GM10248 (cell line): ENCODE results near the gene ODF2.
A peak's percentile ranks its signal among the peaks of the same experiment; 100 is the strongest.
"Not testable (repeated sequence)": the region's sequence is repeated elsewhere in the genome, so short reads cannot be mapped to it uniquely, and the experiment has no call there.

Source experiments
- CTCF ChIA-PET: fragments of 300-600 bp; sonication (Branson Sonifier 250); formaldehyde crosslinking; extraction: SDS; loops from one replicate; lab custom pipeline; 2021; ENCODE audit warnings: antibody characterized with exemption; lab: Yijun Ruan, JAX
- POLR2A ChIA-PET: fragments of 350-650 bp; sonication (Branson Sonifier 250); formaldehyde crosslinking; extraction: SDS; loops from one replicate; lab custom pipeline; 2020; ENCODE audit warnings: antibody characterized with exemption; lab: Yijun Ruan, JAX
- DNase-seq: peaks from one replicate; pipeline ENCODE4 v3.0.0; 2012; ENCODE audit errors: extremely low spot score
- TF ChIP-seq, protein P1 (sequence below): IDR thresholded peaks from 2 replicates; pipeline ENCODE4 v1.5.1; 2012; ENCODE audit warnings: mild to moderate bottlenecking, low read depth; ENCODE audit errors: extremely low read depth, missing control alignments, control extremely low read depth

ODF2 gene

DNA sequence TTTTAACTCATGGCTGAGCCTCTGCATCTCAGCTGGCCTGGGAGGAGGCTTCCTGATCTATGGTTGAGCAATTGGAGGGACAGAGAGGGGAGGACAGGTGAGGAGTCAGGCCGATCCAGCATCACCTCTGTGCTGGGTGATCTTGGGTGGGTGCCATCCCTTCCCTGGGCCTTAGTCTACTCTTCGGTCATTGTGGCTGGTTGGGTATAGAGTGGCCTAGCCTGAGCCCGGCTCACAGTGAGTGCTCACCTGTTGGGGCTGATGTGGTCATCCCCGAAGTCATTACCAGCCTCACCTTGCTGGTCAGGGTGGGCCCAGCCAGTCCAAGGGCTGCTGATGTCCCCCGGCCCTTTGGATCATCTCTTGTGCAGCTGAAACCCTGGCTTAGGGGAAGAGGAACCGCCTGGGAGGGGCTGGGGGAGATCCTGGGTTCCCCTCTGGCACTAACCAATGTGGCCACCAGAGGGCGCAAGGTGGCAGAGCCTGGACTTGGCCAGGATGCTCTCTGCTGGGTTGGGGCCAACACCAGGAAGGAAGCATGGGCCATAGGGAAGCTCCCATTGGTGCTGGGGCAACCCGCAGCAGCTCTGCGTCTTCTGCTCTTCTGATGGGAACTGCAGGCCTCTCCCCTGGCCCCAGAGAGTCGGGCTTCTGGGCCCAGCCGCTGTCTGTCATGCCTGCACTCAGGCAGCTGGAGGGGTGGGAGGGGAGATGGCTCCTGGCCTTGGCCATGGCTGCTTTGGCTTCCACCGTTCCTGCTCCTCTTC lies 17.3 kb upstream of the ODF2 start:
- POLR2A ChIA-PET: interaction anchor here (0.6 kb wide), 1 partner anchor 380 kb away, joined by 4 read pairs; the partner anchor contains the start of gene ENDOG
- TF ChIP-seq, protein P1, sequence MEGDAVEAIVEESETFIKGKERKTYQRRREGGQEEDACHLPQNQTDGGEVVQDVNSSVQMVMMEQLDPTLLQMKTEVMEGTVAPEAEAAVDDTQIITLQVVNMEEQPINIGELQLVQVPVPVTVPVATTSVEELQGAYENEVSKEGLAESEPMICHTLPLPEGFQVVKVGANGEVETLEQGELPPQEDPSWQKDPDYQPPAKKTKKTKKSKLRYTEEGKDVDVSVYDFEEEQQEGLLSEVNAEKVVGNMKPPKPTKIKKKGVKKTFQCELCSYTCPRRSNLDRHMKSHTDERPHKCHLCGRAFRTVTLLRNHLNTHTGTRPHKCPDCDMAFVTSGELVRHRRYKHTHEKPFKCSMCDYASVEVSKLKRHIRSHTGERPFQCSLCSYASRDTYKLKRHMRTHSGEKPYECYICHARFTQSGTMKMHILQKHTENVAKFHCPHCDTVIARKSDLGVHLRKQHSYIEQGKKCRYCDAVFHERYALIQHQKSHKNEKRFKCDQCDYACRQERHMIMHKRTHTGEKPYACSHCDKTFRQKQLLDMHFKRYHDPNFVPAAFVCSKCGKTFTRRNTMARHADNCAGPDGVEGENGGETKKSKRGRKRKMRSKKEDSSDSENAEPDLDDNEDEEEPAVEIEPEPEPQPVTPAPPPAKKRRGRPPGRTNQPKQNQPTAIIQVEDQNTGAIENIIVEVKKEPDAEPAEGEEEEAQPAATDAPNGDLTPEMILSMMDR: peak; percentile 96
- DNase-seq: peak; percentile 90
- CTCF ChIA-PET: interaction anchor here (0.6 to 7.1 kb wide), 36 partner anchors 9 to 489 kb away, joined by 3 to 38 read pairs (median 4); partner anchors contain the start of genes CERCAM, ODF2 and URM1

DNA sequence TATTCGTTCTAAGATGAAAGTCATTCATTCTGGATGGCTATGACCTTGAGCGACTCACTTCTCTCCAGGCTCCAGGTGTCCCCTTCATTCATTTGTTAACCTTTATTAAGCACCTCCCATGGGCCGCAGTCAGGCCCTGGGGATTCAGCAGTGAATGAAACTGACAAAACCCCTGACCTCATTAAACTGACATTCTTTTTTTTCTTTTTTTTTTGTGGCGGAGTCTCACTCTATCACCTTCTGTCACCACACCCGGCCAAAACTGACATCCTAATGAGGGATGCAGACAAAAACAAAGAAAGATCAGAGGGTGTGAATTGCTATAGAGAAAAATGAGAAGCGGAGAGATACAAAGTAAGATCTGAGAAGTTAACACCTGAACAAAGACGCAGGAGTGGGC lies 16.5 kb upstream of the ODF2 start:
- TF ChIP-seq, protein P1: no peak
- ChIA-PET CTCF (interaction anchor here (0.6 to 7.1 kb wide), 32 partner anchors 8 to 487 kb away, joined by 3 to 38 read pairs (median 4); partner anchors contain the start of genes CERCAM, ODF2 and URM1), POLR2A (interaction anchor here (0.6 kb wide), 1 partner anchor 379 kb away, joined by 4 read pairs; the partner anchor contains the start of gene ENDOG)
- no peak for DNase-seq

DNA sequence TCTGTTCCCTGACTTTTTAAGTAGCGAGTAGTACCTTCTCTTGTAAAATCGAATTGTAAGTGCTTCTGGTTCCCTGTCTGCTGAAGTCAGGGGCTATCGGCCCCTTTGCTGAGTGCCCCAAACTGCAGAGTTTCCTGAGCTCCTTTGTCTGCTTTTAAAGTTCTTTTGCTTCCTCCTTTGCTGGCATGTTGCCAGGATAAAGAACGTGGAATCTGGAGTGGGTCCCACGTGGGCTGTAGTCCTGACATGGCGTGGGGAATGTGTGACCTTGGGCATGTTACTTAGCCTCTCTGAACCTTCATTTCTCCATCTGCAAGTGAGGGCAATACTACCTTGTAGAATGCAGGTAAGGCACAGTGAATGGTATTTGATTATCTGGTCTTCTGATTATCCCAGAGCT lies 13.7 kb upstream of the ODF2 start:
- CTCF ChIA-PET: interaction anchor here (0.9 to 2.2 kb wide), 5 partner anchors 13 to 161 kb away, joined by 3 to 7 read pairs (median 3); partner anchors contain the start of gene SPTAN1
- POLR2A ChIA-PET: no interaction called here
- no peak for DNase-seq
- TF ChIP-seq, protein P1: no peak

DNA sequence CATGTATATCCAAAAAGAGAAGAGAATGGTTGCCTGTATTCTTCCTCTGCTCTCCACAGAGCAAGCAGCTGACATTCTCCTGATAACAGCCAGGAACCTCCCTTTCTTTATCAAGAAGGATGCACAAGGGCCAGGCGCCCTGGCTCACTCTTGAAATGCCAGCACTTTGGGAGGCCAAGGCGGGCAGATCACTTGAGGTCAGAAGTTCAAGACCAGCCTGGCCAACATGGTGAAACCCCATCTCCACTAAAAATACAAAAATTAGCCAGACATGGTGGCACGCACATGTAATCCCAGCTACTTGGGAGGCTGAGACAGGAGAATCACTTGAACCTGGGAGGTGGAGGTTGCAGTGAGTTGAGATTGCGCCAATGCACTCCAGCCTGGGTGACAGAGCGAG lies 9.3 kb upstream of the ODF2 start:
- CTCF ChIA-PET: interaction anchor here (2.8 to 4.0 kb wide), 2 partner anchors 8 to 26 kb away, joined by 16 to 22 read pairs; partner anchors contain the start of gene CERCAM
- POLR2A ChIA-PET, DNase-seq: not testable (repeated sequence)

DNA sequence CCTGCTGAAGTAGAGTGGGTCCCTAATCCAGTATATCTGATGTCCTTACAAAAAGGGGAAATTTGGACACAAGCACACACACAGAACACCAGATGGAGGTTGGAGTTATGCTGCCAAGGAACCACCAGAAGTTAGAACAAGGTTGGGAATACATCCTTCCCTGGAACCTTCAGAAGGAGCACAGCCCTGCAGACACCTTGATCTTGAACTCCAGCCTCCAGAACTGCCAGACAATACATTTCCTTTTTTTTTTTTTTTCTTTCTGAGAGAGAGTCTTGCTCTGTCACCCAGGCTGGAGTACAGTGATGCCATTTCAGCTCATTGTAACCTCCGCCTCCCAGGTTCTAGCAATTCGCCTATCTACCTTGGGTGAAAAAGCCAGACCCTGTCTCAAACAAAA lies 7.1 kb upstream of the ODF2 start:
- TF ChIP-seq, protein P1: no peak
- POLR2A ChIA-PET: no interaction called here
- CTCF ChIA-PET: interaction anchor here (2.8 to 4.0 kb wide), 2 partner anchors 10 to 28 kb away, joined by 16 to 22 read pairs; partner anchors contain the start of gene CERCAM
- no peak for DNase-seq

DNA sequence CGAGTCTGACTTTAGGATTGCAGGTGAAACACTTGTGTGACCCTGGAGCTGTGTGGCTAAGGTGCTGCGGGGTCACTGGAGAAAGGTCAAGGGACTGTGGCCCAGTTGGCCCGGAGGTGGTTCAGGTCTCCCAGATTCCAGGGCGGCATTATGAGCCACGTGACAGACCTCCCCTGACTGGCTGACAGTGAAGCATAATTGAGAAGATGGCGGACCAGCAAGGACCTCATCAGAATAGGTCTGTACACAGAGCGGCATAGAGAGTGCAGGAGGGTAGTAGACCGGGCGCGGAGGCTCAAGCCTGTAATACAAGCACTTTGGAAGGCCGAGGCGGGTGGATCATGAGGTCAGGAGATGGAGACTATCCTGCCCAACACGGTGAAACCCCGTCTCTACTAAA lies 815 bp upstream of the ODF2 start:
- ChIA-PET CTCF (interaction anchor here (1.2 to 1.8 kb wide), 3 partner anchors 9 to 34 kb away, joined by 3 to 6 read pairs (median 4); partner anchors contain the start of gene CERCAM), POLR2A (no interaction called here)
- no peak for DNase-seq
- TF ChIP-seq, protein P1: no peak
